ENCODE data around the gene SYMPK. TPM values are rescaled to one million over a fixed set of nuclear protein-coding genes. Genes with fewer than 3 reads are reported as not detected.
A peak's percentile ranks its signal among the peaks of the same experiment; 100 is the strongest.
"Not testable (repeated sequence)": the region's sequence is repeated elsewhere in the genome, so short reads cannot be mapped to it uniquely, and the experiment has no call there.

SYMPK gene
- total RNA-seq, 1 donor from 2014 or later: 58.0 TPM

- DNase-seq (ENCODE audit: extremely low read depth, low read depth, low spot score): peak; percentile 42
Observed at GRCh38 chr19:45809643-45810159, 53.2 kb downstream of the SYMPK start.

DNA sequence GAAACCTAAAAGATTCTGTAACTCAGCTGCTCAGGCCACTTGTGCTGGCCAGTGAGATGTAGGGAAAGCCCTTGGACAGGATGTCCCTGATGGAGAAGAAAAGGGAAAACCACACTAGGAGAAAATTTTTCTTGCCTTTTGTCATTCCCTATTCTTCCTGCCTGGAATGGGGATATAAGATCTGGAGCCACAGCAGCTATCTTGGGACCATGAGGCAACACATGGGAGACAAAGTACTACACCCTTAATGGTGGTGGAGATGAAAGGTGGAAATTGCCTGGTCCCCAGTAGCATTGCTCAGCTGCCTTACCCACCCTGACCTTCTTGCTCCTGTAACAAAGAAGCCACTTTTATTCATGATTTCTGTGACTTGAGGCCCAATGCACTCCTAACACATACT, 57.2 kb downstream of the SYMPK start:
- no peak for DNase-seq (ENCODE audit: extremely low read depth, low read depth, low spot score)

GRCh38 chr19:45804959-45805230, 58.1 kb downstream of the SYMPK start:
- no peak for DNase-seq (ENCODE audit: extremely low read depth, low read depth, low spot score)

DNA sequence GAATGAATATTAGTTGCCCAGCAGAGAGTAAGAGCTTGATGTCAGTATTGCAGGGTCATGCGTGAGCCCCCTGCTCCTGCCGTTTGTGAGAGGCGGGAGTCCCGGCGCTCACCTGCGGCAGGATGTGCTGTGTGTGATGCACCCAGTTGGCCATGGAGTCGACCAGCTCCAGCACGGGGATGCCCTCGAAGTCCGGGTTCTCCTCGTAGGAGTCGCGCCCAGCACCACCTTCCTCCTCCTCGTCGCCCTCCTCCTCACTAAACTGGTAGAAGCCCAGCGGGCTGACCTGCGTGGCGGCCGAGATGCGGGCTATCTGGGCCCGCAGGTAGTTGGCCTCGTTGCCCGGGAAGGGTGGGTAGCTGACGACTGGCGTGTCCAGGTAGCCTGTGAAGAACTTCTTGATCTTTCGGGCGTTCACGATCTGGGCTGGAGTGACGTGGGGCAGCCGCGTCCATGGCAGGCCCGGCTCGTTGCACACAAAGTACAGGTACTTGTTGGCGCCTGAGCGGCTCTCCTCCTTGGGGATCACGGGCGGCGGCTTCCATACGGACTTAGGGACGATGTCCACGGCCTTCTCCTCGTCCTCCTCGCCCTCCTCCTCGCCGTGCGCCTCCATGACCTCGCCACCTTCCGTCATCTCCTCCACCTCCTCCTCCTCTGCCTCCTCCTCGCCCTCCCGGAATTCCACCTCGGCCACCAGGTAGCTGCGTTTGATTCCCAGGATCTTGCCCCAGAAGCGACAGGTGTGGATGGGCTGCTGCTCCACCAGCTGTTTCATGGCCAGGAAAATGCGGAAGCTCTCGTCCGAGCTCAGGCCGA, 58.6 kb downstream of the SYMPK start:
- no peak for DNase-seq (ENCODE audit: extremely low read depth, low read depth, low spot score)

- no peak for DNase-seq (ENCODE audit: extremely low read depth, low read depth, low spot score)
Observed at GRCh38 chr19:45801603-45802175, 61.3 kb downstream of the SYMPK start.

DNA sequence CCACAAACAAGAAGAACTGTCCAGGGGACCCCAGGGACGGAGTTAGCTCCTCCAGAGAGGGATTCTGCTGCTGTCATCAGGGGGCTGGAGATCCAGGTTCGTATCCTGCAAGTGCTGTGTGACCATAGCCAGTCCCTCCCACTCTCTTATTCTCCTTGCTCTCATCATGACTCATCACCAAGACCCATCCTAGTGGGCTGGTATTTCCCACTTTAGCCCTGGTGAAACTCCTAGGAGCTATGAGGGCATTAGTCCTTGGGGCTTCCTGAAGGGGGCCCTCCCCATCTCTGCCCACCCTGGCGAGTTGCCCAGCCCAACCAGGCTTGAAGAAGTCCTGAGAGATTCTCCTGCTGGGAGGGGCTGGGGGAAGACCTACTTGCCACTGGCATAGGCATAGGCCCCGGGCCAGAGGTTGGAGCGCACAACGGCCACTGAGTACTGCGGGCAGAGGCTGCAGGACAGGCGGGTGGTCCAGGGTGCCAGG, 62.8 kb downstream of the SYMPK start:
- DNase-seq (ENCODE audit: extremely low read depth, low read depth, low spot score): no peak

GRCh38 chr19:45799541-45799940, 63.4 kb downstream of the SYMPK start:
- DNase-seq (ENCODE audit: extremely low read depth, low read depth, low spot score): not testable (repeated sequence)

GRCh38 chr19:45798995-45799517, 63.9 kb downstream of the SYMPK start:
- no peak for DNase-seq (ENCODE audit: extremely low read depth, low read depth, low spot score)

DNA sequence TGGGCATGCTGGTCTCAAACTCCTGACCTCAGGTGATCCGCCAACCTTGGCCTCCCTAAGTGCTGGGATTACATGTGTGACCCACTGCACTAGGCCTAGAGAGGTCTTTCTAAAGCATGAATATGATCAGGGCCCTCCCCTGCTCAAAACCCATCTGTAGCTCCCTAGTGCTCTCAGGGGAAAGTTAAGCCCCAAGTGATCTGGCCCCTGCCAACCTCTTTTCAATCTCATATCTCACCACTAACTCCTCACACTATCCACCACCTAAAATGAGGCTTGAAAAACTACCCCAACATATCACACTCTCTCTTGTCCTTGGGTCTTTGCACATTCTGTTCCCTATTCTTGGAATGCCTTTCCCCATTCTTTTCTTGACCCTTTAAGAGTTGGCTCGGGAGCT, 68.3 kb downstream of the SYMPK start:
- no peak for DNase-seq (ENCODE audit: extremely low read depth, low read depth, low spot score)

GRCh38 chr19:45793876-45794275, 69.1 kb downstream of the SYMPK start:
- DNase-seq (ENCODE audit: extremely low read depth, low read depth, low spot score): no peak

DNA sequence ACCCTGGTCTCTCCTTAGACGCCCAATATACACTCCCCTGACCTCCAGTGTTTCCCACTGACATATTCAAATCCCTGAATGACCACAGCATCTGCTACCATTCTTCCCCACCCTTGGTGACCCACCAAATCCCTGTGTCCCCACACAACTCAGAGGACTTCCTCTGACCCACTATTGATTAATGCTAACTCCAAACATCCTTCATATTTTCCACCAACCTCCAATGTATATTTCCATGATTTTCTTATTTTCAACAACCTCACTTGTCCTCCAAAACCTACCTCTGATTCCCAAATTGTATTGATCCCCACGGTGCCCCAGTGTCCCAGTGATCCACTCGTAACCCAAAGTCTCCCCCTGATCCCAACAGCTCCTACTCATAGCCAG, 69.8 kb downstream of the SYMPK start:
- DNase-seq (ENCODE audit: extremely low read depth, low read depth, low spot score): no peak

DNA sequence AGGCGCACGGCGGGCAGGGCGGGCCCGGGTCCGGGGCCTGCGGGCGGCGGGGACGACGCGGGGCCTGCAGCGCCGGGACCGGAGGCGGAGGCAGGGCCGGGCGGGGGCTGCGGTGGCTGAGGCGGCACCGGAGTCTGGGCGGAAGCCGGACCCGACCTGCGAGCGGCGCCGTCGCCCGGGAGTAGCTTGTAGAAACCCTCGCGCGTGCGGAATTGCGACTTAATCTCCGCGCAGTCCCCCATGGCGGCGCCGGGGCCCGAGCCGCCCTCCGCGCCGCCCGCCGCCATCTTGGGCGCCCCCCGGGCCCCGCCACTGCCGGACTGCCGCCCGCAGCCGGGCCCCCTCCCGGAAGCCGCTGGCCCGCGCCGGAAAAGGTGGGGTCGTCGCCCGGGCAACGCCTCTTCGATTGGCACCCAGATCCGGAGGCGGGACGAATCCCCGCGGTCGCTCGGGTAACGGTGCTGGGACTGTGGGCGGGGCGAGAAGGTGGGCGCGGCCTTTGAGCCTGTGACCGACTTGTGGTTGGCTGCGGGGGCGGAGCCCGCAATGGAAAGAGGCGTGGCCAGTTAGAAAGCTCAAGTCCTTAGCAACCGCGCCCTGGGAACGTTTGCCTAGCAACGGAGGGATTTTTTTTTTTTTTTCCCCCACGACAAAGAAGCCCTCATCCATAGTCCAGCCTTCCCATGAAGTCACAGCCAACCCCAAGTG, 70.3 kb downstream of the SYMPK start, which contains the start of gene DMWD:
TSS of gene DMWD (minus strand) at position 376 of the 708 bp plus-strand sequence. CDS start at position 287, 89 bp downstream.
- DNase-seq (ENCODE audit: extremely low read depth, low read depth, low spot score): peak; percentile 91

- no peak for DNase-seq (ENCODE audit: extremely low read depth, low read depth, low spot score)
Observed at GRCh38 chr19:45791744-45792469, 71.0 kb downstream of the SYMPK start.

- no peak for DNase-seq (ENCODE audit: extremely low read depth, low read depth, low spot score)
Observed at GRCh38 chr19:45790942-45791341, 72.0 kb downstream of the SYMPK start.

DNA sequence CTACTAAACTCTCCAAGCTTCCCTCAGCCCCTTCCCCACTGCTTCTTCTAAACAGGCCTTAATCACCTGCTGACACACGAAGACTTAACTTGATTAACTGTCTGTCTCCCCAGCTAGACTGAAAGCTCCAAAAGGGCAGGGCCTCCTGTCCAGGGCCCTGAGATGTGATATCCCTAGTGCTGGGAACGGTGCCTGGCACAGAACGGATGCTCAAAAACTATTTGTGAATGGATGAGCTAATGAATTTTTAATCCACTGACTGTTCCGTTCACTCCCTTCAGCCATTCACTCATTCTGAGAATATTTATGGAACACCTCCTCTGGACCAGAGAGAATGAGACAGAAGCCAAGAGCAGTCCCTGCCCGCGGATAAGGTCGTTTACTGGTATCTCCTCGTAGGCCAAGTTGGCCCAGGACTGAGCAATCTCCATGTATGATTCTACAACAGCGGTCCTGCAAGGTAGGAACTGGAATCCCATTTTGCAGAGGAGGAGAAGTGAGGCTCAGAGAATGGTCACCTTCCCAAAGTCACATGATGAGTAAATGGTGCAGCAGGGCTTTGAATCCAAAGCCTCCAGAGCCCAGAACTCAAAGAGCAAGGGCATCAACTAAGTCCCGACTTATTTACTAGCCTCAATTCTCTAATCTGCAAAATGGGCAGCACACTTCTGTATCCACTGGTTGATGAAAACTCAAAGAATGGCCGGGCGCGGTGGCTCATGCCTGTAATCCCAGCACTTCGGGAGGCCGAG, 73.7 kb downstream of the SYMPK start:
- DNase-seq (ENCODE audit: extremely low read depth, low read depth, low spot score): no peak

- no peak for DNase-seq (ENCODE audit: extremely low read depth, low read depth, low spot score)
Observed at GRCh38 chr19:45786533-45786894, 76.4 kb downstream of the SYMPK start.

GRCh38 chr19:45785781-45786532, 77.0 kb downstream of the SYMPK start:
- DNase-seq (ENCODE audit: extremely low read depth, low read depth, low spot score): no peak

DNA sequence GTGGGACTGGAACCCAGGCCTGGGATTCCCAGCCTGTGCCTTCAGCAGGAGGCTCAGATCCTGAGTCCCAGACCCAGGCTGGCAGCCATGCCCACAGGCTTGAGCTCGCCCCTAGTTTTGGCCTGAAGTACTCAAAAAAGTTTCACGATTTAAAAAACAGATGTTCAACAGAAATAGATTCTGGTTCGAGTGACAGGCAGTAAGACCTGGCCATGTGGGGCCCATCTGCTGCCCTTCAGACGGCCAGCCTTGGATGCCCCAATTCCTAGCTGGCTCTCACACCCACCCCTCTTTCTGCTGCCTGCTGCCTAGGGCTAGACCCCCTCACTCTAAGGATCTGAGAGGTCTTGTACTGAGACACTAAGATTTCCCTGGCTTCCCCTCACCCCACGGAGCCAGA, 77.8 kb downstream of the SYMPK start:
- DNase-seq (ENCODE audit: extremely low read depth, low read depth, low spot score): no peak

- no peak for DNase-seq (ENCODE audit: extremely low read depth, low read depth, low spot score)
Observed at GRCh38 chr19:45784096-45784495, 78.9 kb downstream of the SYMPK start.
